Epithelial cell of proximal tubule (primary cell): Measurements from ENCODE around the gene ATP1A3. TPM values are rescaled to one million over a fixed set of nuclear protein-coding genes. Genes with fewer than 3 reads are reported as not detected.

Source experiments
- DNase-seq: peaks from one replicate; pipeline ENCODE4 v3.0.0-alpha.2; 2011; ENCODE audit warnings: low read depth
- H3K4me3 ChIP-seq: 2 replicates; pipeline ENCODE4 v1.5.1; 2011; ENCODE audit warnings: low read depth, mild to moderate bottlenecking, low read length
- total RNA-seq: library from RNA; depleted of rRNA; stranded (reverse); fragments of >200 nt; gene quantifications from 2 replicates; pipeline ENCODE4 v1.2.3, GENCODE V29; 2015
- TF ChIP-seq, protein P1 (sequence below): conservative IDR thresholded peaks from 2 replicates; pipeline ENCODE4 v1.5.1; 2012; ENCODE audit warnings: low read depth, mild to moderate bottlenecking, low read length

The ATP1A3 gene
- total RNA-seq, 1 donor from 2014 or later = not detected

DNA sequence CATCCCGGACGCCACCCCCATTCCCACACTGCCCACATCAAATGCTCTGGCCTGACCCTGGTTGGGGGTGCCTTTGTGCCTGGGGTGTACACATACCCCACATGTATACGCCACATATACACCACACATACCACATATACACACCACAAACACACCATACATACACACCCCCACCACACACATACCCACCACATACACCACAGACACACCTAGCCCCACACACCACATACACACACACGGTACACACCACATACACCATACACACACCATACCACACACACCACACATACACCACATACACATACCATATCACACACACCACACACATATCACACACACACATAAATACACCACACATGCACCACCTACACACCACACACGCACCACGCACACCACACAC lies 75.9 kb downstream of the ATP1A3 start:
- TF ChIP-seq, protein P1, sequence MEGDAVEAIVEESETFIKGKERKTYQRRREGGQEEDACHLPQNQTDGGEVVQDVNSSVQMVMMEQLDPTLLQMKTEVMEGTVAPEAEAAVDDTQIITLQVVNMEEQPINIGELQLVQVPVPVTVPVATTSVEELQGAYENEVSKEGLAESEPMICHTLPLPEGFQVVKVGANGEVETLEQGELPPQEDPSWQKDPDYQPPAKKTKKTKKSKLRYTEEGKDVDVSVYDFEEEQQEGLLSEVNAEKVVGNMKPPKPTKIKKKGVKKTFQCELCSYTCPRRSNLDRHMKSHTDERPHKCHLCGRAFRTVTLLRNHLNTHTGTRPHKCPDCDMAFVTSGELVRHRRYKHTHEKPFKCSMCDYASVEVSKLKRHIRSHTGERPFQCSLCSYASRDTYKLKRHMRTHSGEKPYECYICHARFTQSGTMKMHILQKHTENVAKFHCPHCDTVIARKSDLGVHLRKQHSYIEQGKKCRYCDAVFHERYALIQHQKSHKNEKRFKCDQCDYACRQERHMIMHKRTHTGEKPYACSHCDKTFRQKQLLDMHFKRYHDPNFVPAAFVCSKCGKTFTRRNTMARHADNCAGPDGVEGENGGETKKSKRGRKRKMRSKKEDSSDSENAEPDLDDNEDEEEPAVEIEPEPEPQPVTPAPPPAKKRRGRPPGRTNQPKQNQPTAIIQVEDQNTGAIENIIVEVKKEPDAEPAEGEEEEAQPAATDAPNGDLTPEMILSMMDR = no peak
- no peak for DNase-seq

GRCh38 chr19:41917676-41918075 lies 76.4 kb downstream of the ATP1A3 start:
- DNase-seq = no peak
- TF ChIP-seq, protein P1 = no peak
- no peak overlapping the region for H3K4me3 ChIP-seq

More for the DNA sequence above, 75.9 kb downstream of the ATP1A3 start:
- H3K4me3 ChIP-seq = no peak overlapping the region

Other genes with a start within 250 kb of the ATP1A3 start
- gene CEACAM6, start 238.7 kb downstream of the ATP1A3 start, total RNA-seq = under 0.01 and 1.1 TPM in 2 replicates
- not detected in 2 replicates for gene CEACAM3, start 197.6 kb downstream of the ATP1A3 start, total RNA-seq
- gene LYPD4, start 149.5 kb downstream of the ATP1A3 start, total RNA-seq = not detected in 2 replicates
- gene DMRTC2, start 149.2 kb downstream of the ATP1A3 start, total RNA-seq = not detected in 2 replicates
- gene RPS19, start 134.0 kb downstream of the ATP1A3 start, total RNA-seq = 1,573 and 1,845 TPM in 2 replicates
- gene CD79A, start 117.0 kb downstream of the ATP1A3 start, total RNA-seq = not detected in 2 replicates
- gene ARHGEF1, start 111.0 kb downstream of the ATP1A3 start, total RNA-seq = 65.9 and 79.5 TPM in 2 replicates
- gene ERFL, start 65.8 kb downstream of the ATP1A3 start, total RNA-seq = not detected in 2 replicates
- gene RABAC1, start 34.9 kb downstream of the ATP1A3 start, total RNA-seq = 108 and 161 TPM in 2 replicates
- 2.5 and 14.3 TPM in 2 replicates for gene GRIK5, start 76.0 kb upstream of the ATP1A3 start, total RNA-seq
- 19.6 and 22.1 TPM in 2 replicates for gene ZNF574, start 81.9 kb upstream of the ATP1A3 start, total RNA-seq
- gene POU2F2, start 138.2 kb upstream of the ATP1A3 start, total RNA-seq = 0.46 and 3.2 TPM in 2 replicates
- gene DEDD2, start 223.4 kb upstream of the ATP1A3 start, total RNA-seq = 29.9 and 56.4 TPM in 2 replicates
- 3.9 and 7.5 TPM in 2 replicates for gene ZNF526, start 226.1 kb upstream of the ATP1A3 start, total RNA-seq
- 30.9 and 33.9 TPM in 2 replicates for gene GSK3A, start 248.4 kb upstream of the ATP1A3 start, total RNA-seq